Astrocyte of the cerebellum (primary cell): ENCODE measurements around the gene MMP21.
A peak's percentile ranks its signal among the peaks of the same experiment; 100 is the strongest.

Experiments
- DNase-seq: peaks from one replicate; pipeline ENCODE4 v3.0.0-alpha.2; 2011; ENCODE audit warnings: low read depth
- H3K4me3 ChIP-seq: 2 replicates; pipeline ENCODE4 v1.5.1; 2011; ENCODE audit warnings: mild to moderate bottlenecking, low read depth, low read length, moderate library complexity
- CTCF ChIP-seq: IDR thresholded peaks from 2 replicates; pipeline ENCODE4 v1.5.1; 2012; ENCODE audit warnings: low read length, low read depth, moderate library complexity, mild to moderate bottlenecking; ENCODE audit errors: missing control alignments
- in situ Hi-C: cut with HindIII; loops from 2 replicates; pipeline ENCODE4 v1.10.0; 2017; ENCODE audit warnings: low sequenced_read_pairs

Gene MMP21

GRCh38 chr10:125775491-125776106, at the start of gene MMP21:
MMP21 (minus strand) TSS chr10:125775821; CDS start chr10:125775821, 0 bp downstream.
- H3K4me3 ChIP-seq: no peak within 1 kb of the TSS
- no peak for DNase-seq
- no peak for TF ChIP-seq CTCF
- in situ Hi-C loops: no loop called here

GRCh38 chr10:125824736-125825135, 49.1 kb upstream of the MMP21 start:
- DNase-seq: no peak
- H3K4me3 ChIP-seq: peak overlapping the region; percentile 64
- in situ Hi-C loops: no loop called here
- TF ChIP-seq CTCF: no peak

- H3K4me3 ChIP-seq: peak overlapping the region; percentile 64
- no peak for TF ChIP-seq CTCF
- DNase-seq: no peak
- in situ Hi-C loops: no loop called here
These were observed 48.1 kb upstream of the MMP21 start for GRCh38 chr10:125823663-125824251.

- peak; percentile 75 for DNase-seq
- peak within 1 kb of the TSS; percentile 64 for H3K4me3 ChIP-seq
- in situ Hi-C loops: no loop called here
- TF ChIP-seq CTCF: no peak
These were observed 47.4 kb upstream of the MMP21 start, which contains the start of the genes BCCIP and UROS for GRCh38 chr10:125822878-125823662. BCCIP (plus strand) TSS chr10:125823546; CDS start chr10:125823558, 12 bp downstream. UROS (minus strand) TSS chr10:125823258; CDS start chr10:125816499, 6,759 bp downstream.

- no peak overlapping the region for H3K4me3 ChIP-seq
- in situ Hi-C loops: no loop called here
- TF ChIP-seq CTCF: no peak
- DNase-seq: no peak
These were observed 45.1 kb upstream of the MMP21 start for GRCh38 chr10:125820701-125821100.

- no peak for DNase-seq
- H3K4me3 ChIP-seq: no peak overlapping the region
- no peak for TF ChIP-seq CTCF
- in situ Hi-C loops: no loop called here
These were observed 41.8 kb upstream of the MMP21 start for GRCh38 chr10:125817337-125817946.
